Neural progenitor cell (in vitro differentiated cells): ENCODE results near the gene PDPR.
"Not testable (repeated sequence)": the region's sequence is repeated elsewhere in the genome, so short reads cannot be mapped to it uniquely, and the experiment has no call there.

Source experiments
- CTCF ChIP-seq: fragments of 200-600 bp; sonication (generic); IDR thresholded peaks from 2 replicates; pipeline ENCODE4 v1.5.1; 2017; ENCODE audit warnings: antibody characterized with exemption, mild to moderate bottlenecking
- EZH2 ChIP-seq: fragments of 200-600 bp; sonication (generic); IDR thresholded peaks from 2 replicates; pipeline ENCODE4 v1.6.1; 2017; ENCODE audit warnings: antibody characterized with exemption, mild to moderate bottlenecking, moderate library complexity
- EZH2phosphoT487 ChIP-seq: fragments of 200-600 bp; sonication (generic); IDR thresholded peaks from 2 replicates; pipeline ENCODE4 v1.6.1; 2017; ENCODE audit warnings: antibody characterized with exemption

GRCh38 chr16:70173916-70174315 lies 59.8 kb downstream of the PDPR start:
- not testable (repeated sequence) for TF ChIP-seq EZH2, EZH2phosphoT487, CTCF
